Esophagus (tissue), 2 donors: Measurements from ENCODE around the gene PACRG. TPM values are rescaled to one million over a fixed set of nuclear protein-coding genes. Genes with fewer than 3 reads are reported as not detected.
"Not testable (repeated sequence)": the region's sequence is repeated elsewhere in the genome, so short reads cannot be mapped to it uniquely, and the experiment has no call there.

Source experiments
- H3K27ac ChIP-seq, 2 donors: one replicate each; pipeline ENCODE4 v1.5.1; 2013; ENCODE audit warnings: low read depth in 2 of 2, mild to moderate bottlenecking in 2 of 2, inconsistent platforms in 1 of 2, low read length in 1 of 2, moderate library complexity in 1 of 2
- H3K27me3 ChIP-seq, 2 donors: one replicate each; pipeline ENCODE4 v1.6.1; 2013; ENCODE audit warnings: low read length in 2 of 2, control low read depth in 1 of 2, mild to moderate bottlenecking in 1 of 2; ENCODE audit not compliant: insufficient read depth in 2 of 2, control insufficient read depth in 1 of 2
- H3K36me3 ChIP-seq, 2 donors: one replicate each; pipeline ENCODE4 v1.6.1; 2013; ENCODE audit warnings: low read length in 1 of 2; ENCODE audit not compliant: control insufficient read depth in 2 of 2, insufficient read depth in 2 of 2
- H3K4me1 ChIP-seq, 2 donors: one replicate each; pipeline ENCODE4 v1.6.1; 2013; ENCODE audit warnings: low read length in 1 of 2; ENCODE audit not compliant: control insufficient read depth in 2 of 2, insufficient read depth in 2 of 2
- H3K4me3 ChIP-seq, 2 donors: one replicate each; pipeline ENCODE4 v1.5.1; 2013; ENCODE audit warnings: low read length in 2 of 2, mild to moderate bottlenecking in 2 of 2, low read depth in 1 of 2, moderate library complexity in 1 of 2
- H3K9me3 ChIP-seq, 2 donors: one replicate each; pipeline ENCODE4 v1.6.1; 2013; ENCODE audit warnings: mild to moderate bottlenecking in 2 of 2, low read depth in 1 of 2, low read length in 1 of 2, moderate library complexity in 1 of 2; ENCODE audit not compliant: control insufficient read depth in 2 of 2, insufficient read depth in 1 of 2
- WGBS, 2 donors: extraction: QIAGEN DNeasy Blood & Tissue Kit; methylation state at CpG; one replicate each; pipeline ENCODE4 v1.1.7; 2013; 5-methylcytosine and 5-hydroxymethylcytosine counted together
- polyA plus RNA-seq, 2 donors: library from polyadenylated mRNA; stranded (reverse); fragments of 200-250 nt; gene quantifications; one replicate each; pipeline ENCODE4 v1.2.3, GENCODE V29; 2013
- donor health status: healthy with polysubstance abuse.
- donor health status: Bipolar disorder and iron deficiency.

Gene PACRG
- polyA plus RNA-seq, 2 donors, result 0.39 to 0.44 TPM

- WGBS, 2 donors, result 78 to 84% methylated on average over 2 of the region's 2 CpGs
- no peaks in the 10 kb centered on the region for H3K9me3 ChIP-seq
- no peak overlapping the region for H3K4me3 ChIP-seq
- H3K27ac ChIP-seq, result no peak overlapping the region
- H3K27me3 ChIP-seq, result no peaks in the 10 kb centered on the region
- no peaks in the 10 kb centered on the region for H3K36me3 ChIP-seq
- H3K4me1 ChIP-seq, result no peaks in the 10 kb centered on the region
Measured at GRCh38 chr6:163310973-163311383, 583.2 kb downstream of the PACRG start.

GRCh38 chr6:163311830-163312229 lies 584.1 kb downstream of the PACRG start:
- Histone ChIP-seq H3K36me3 (no peaks in the 10 kb centered on the region), H3K4me3 (no peak overlapping the region), H3K4me1 (no peaks in the 10 kb centered on the region), H3K27ac (no peak overlapping the region), H3K9me3 (no peaks in the 10 kb centered on the region), H3K27me3 (no peaks in the 10 kb centered on the region)
- 60 to 63% methylated on average over 3 of the region's 3 CpGs for WGBS, 2 donors

- H3K4me1 ChIP-seq, result no peaks in the 10 kb centered on the region
- no peak overlapping the region for H3K27ac ChIP-seq
- no peaks in the 10 kb centered on the region for H3K9me3 ChIP-seq
- 85 to 92% methylated on average over 4 of the region's 4 CpGs for WGBS, 2 donors
- no peaks in the 10 kb centered on the region for H3K27me3 ChIP-seq
- H3K36me3 ChIP-seq, result no peaks in the 10 kb centered on the region
- H3K4me3 ChIP-seq, result no peak overlapping the region
Measured at GRCh38 chr6:163313566-163313965, 585.8 kb downstream of the PACRG start.

- Histone ChIP-seq H3K36me3 (no peaks in the 10 kb centered on the region), H3K4me3 (no peak overlapping the region), H3K27me3 (no peaks in the 10 kb centered on the region), H3K4me1 (no peaks in the 10 kb centered on the region), H3K27ac (no peak overlapping the region), H3K9me3 (no peaks in the 10 kb centered on the region)
- 90% methylated on average over 5 of the region's 5 CpGs for WGBS, 2 donors
Measured at GRCh38 chr6:163313981-163314380, 586.2 kb downstream of the PACRG start.

- 81 to 85% methylated on average over 11 of the region's 11 CpGs for WGBS, 2 donors
- Histone ChIP-seq H3K4me3 (no peak overlapping the region), H3K4me1 (no peaks in the 10 kb centered on the region), H3K36me3 (no peaks in the 10 kb centered on the region), H3K9me3 (no peaks in the 10 kb centered on the region), H3K27ac (no peak overlapping the region), H3K27me3 (no peaks in the 10 kb centered on the region)
Measured at GRCh38 chr6:163314791-163315470, 587.2 kb downstream of the PACRG start.

GRCh38 chr6:163316866-163317495 lies 589.2 kb downstream of the PACRG start:
- not testable (repeated sequence) for H3K27me3 ChIP-seq, H3K9me3 ChIP-seq, H3K4me1 ChIP-seq, H3K36me3 ChIP-seq, H3K4me3 ChIP-seq, H3K27ac ChIP-seq
- 94% methylated on average over 12 of the region's 12 CpGs for WGBS, 2 donors

GRCh38 chr6:163318071-163318786 lies 590.5 kb downstream of the PACRG start:
- Histone ChIP-seq H3K4me3 (no peak overlapping the region), H3K27me3 (no peaks in the 10 kb centered on the region), H3K4me1 (no peaks in the 10 kb centered on the region), H3K36me3 (no peaks in the 10 kb centered on the region), H3K9me3 (no peaks in the 10 kb centered on the region), H3K27ac (no peak overlapping the region)
- 81 to 83% methylated on average over 13 of the region's 13 CpGs for WGBS, 2 donors

- Histone ChIP-seq H3K27me3 (no peaks in the 10 kb centered on the region), H3K4me3 (no peak overlapping the region), H3K36me3 (no peaks in the 10 kb centered on the region), H3K9me3 (no peaks in the 10 kb centered on the region), H3K27ac (no peak overlapping the region), H3K4me1 (no peaks in the 10 kb centered on the region)
- WGBS, 2 donors, result 88 to 90% methylated on average over 10 of the region's 10 CpGs
Measured at GRCh38 chr6:163319609-163320366, 592.0 kb downstream of the PACRG start.

- Histone ChIP-seq H3K9me3 (no peaks in the 10 kb centered on the region), H3K4me3 (no peak overlapping the region), H3K4me1 (no peaks in the 10 kb centered on the region), H3K27me3 (no peaks in the 10 kb centered on the region), H3K27ac (no peak overlapping the region), H3K36me3 (no peaks in the 10 kb centered on the region)
- WGBS, 2 donors, result 69 to 74% methylated on average over 3 of the region's 3 CpGs
Measured at GRCh38 chr6:163320402-163320801, 592.6 kb downstream of the PACRG start.
